Activated CD4-positive, CD25-positive, alpha-beta regulatory T cell treated with anti-CD3 and anti-CD28 coated beads, Interleukin-2, amount 50 U/mL, for 24 hours (primary cell): ENCODE data around the gene GART.
"Not testable (repeated sequence)": the region's sequence is repeated elsewhere in the genome, so short reads cannot be mapped to it uniquely, and the experiment has no call there.

Experiments
- ATAC-seq, 2 donors: fragments of 150-1000 bp; cut with Tn5 transposase; one replicate each; pipeline ENCODE4 v1.10.0; 2021; ENCODE audit warnings: mild to moderate bottlenecking in 1 of 2, moderate library complexity in 1 of 2

GART gene

DNA sequence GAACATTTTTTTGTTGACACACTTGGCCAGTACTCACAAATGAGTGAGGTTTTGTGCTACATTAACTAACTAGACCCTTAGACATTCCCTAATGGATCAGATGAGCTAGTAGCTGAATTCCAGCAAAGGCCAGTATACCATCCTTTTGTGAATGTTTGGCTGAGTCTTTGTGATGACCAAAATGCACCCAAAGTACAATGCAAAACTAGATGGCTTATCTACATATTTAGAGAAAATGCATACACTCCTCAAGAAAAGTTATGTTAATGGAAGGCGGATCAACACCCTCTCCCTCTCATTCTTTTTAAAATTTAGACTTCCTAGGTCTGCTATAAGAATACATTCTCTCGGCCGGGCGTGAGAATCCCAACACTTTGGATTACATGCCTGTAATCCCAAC, 30.3 kb downstream of the GART start:
- ATAC-seq = no peak

GRCh38 chr21:33510826-33511225, 31.1 kb downstream of the GART start:
- no peak for ATAC-seq

DNA sequence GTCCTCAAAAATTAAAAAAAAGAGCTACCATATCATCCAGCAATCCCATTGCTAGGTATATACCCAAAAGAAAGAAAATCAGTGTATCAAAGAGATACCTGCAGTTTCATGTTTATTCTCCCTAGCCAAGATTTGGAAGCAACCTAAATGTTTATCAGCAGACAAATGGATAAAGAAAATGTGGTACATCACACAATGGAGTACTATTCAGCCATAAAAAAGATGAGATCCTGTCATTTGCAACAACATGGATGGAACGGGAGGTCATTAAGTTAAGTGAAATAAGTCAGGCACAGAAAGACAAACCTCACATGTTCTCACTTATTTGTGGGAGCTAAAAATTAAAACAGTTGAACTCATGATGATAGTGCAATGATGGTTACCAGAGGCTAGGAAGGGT, 34.9 kb downstream of the GART start:
- ATAC-seq = not testable (repeated sequence)

- ATAC-seq = no peak
These were observed 36.1 kb downstream of the GART start for GRCh38 chr21:33505833-33506232.

- ATAC-seq = no peak
These were observed 45.6 kb downstream of the GART start for GRCh38 chr21:33496345-33496744.

GRCh38 chr21:33495743-33496142, 46.2 kb downstream of the GART start:
- ATAC-seq = no peak

DNA sequence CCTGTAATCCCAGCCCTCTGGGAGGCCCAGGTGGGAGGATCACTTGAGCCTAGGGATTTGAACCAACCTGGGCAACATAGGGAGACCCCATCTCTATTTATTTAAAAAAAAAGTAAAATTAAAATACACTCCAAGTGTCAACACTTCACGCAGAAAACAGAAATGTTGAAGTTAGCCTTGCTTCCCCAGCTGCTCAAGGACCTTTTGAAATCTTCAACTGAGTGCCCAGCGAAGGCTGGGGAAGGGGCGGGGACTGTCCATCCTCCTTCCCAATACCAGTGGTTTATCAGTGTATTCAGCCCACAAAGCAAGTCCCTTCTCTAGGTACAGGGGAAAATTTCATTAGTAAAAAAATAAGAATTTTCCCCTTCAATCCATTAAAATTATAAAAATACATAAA, 48.2 kb downstream of the GART start:
- ATAC-seq = no peak

GRCh38 chr21:33492571-33492970, 49.3 kb downstream of the GART start:
- ATAC-seq = no peak

GRCh38 chr21:33491373-33492102, 50.4 kb downstream of the GART start, which contains the start of gene DNAJC28:
TSS of gene DNAJC28 (minus strand) at chr21:33491716. CDS start at chr21:33489393, 2,323 bp downstream.
- peak; percentile 98 for ATAC-seq

GRCh38 chr21:33490991-33491372, 50.9 kb downstream of the GART start:
- no peak for ATAC-seq

GRCh38 chr21:33488936-33489335, 53.0 kb downstream of the GART start:
- no peak for ATAC-seq

- ATAC-seq = no peak
These were observed 53.9 kb downstream of the GART start for GRCh38 chr21:33487996-33488395.

DNA sequence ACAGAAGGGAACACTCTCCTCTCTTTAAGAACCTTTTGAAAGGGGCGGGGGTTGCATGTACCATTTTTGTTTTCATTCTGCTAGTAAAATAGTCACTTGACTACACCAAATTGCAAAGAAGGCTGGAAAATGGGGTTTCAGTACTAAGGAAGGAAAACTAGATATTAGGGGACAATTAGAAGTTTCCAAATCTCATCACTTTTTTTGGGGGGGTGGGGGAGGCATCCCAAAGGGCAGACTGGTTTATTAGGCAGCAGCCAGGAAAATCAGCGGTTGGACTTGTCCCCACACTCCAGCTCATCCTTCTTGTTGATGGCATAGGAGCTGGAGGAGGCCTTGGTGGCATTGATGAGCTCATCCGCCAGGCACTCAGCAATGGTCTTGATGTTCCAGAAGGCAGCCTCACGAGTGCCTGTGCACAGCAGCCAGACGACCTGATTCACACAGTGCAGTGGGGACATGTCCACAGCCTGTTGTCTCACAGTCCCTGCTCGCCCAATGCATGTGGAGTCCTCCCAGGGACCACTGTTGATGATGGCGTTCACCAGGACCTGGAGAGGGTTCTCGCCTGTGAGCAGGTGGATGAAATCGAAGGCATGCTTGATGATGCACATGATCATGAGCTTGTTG, 60.5 kb downstream of the GART start:
- no peak for ATAC-seq

GRCh38 chr21:33480481-33481103, 61.3 kb downstream of the GART start:
- ATAC-seq = no peak

DNA sequence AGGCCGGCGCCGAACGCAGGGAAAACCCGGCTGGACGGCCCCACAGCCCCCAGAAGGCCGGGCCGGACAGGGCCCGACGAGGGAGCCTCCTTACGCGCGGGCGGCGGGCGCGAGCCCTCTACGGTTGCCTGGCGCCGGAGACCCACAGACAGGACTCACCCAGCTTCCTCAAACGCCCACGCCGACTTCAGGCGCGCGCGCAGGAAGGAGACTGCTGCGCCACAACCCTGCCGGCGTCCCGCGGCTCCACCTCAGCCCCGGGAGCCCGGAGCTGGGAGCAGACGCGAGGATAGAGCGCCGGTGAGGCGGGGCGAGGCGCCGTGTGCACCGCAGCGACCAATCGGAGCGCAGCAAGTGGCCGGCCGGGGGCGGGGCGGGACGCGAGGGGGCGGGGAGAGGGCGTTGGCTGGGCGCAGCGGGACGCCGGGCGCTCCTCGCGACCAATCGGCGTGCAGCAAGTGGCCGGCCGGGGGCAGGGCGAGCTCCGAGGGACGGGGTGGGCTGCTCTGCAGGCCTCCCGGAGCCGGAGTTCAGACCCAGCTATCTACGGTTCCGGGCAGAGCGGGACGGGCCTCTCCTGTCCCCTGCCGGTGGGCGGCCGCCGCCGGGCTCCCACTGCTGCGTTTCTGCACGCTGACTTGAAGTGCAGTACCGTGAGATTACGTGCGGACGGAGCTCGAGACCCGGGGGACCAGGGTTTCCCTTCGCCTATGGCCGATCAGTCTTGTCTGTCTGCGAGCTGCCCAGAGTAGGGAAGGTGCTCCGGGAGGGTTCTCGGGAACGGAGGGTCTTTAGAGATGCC, 62.0 kb downstream of the GART start, which contains the start of gene TMEM50B:
TSS of gene TMEM50B (minus strand) at position 296 of the 802 bp plus-strand sequence. CDS start 11,089 bp downstream, outside the sequence.
- peak; percentile 95 to 98 for ATAC-seq

DNA sequence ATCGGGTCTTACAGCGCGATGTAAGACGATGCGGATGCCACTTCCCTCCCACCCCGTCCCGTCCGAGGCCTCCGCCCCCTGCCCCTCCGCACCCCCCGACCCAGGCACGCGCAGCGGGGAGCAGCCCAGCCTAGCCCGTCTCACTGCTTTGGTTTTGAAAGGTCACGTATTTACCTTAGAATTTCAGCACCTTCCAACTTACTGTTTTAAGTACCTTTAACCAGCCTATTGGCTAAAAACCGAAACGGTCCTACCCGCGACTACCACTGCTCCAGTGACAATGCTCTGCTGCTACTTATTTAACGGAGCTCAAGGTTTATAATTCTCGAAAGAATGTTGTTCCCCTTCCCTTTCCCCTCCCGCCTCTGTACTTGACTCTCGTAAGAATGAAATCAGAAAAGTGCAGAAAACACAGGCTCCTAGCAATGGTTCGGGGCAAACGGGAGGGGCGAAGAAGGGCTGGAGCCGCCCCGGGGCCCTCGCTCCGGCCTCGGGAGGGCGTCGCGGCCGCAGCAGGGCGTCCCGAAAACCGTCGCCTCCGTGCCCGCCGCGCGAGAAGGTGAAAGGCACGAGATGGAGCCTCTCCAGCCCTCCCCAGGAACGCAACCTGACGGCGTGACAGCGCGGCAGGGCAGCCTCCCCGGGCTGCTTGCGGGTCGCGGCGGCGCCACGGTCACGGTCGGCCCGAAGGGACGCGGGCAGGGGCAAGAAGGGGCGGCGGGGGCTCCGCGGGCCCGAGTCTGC, 62.8 kb downstream of the GART start:
- ATAC-seq = peak; percentile 5 to 6

GRCh38 chr21:33478182-33478581, 63.7 kb downstream of the GART start:
- no peak for ATAC-seq

GRCh38 chr21:33477066-33477465, 64.9 kb downstream of the GART start:
- no peak for ATAC-seq

DNA sequence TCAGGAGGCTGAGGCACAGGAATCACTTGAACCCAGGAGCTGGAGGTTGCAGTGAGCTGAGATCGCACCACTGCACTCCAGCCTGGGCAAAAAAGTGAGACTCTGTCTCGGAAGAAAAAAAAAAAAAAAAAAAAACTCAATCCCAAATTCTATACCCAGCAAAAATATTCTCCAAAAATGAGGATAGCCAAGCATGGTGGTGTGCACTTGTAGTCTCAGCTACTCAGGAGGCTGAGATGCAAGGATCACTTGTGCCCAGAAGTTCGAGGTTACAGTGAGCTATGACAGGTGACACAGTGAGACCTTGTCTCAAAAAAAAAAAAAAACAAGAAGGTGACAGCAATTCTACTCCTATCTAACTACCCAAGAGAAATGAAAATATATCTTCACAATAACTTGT, 68.6 kb downstream of the GART start:
- no peak for ATAC-seq

- no peak for ATAC-seq
These were observed 71.2 kb downstream of the GART start for GRCh38 chr21:33470701-33471100.

GRCh38 chr21:33469183-33469582, 72.7 kb downstream of the GART start:
- ATAC-seq = not testable (repeated sequence)

GRCh38 chr21:33461538-33462250, 80.2 kb downstream of the GART start:
- ATAC-seq = no peak
